Measurements from ENCODE around the gene KLF9. TPM values are rescaled to one million over a fixed set of nuclear protein-coding genes. Genes with fewer than 3 reads are reported as not detected.

Gene KLF9
- total RNA-seq, 1 experiment from 2014 or later: not detected

DNA sequence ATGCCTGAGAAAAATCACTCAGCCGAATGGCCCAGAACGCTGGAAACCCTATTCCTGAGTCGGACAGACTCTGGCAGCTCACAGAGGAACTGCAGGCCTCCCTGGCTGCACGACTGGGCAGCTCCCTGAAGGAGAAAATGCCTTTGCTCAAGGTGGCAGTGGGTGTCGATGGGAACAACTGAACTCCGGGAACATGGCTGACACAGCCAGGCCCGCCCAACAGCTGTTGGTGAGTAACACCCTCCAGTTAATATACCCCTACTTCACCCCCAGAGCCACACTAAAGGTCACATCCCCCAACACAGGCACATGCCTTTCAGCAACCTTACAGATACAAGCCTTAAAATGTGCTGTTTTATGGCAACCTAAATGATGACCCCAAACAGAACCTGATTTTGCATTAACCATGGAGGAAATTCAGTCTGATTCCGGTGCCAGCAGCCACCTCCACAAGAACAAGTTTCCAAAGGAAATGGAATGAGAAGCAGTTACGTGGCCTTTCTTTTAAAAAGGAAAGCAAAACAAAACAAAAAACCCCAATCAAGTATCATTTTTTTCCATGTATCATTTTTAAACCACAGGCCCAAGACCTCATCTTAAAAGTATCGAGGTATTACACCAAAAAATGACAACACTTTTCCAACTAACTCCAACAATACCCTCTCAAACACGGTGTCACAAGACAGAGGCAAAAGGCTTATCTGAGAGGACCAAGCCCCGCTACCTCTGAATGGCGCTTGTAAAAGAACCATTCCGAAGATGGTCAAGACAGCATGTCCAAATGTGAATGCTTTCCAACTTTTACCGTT, 3.1 kb downstream of the KLF9 start:
- Histone ChIP-seq H3K79me2 (ENCODE audit: low read length) (no peaks in the 10 kb centered on the region), H2AFZ (ENCODE audit: low read length) (no peak overlapping the region), H3K27ac (ENCODE audit: low read length) (no peak overlapping the region)

DNA sequence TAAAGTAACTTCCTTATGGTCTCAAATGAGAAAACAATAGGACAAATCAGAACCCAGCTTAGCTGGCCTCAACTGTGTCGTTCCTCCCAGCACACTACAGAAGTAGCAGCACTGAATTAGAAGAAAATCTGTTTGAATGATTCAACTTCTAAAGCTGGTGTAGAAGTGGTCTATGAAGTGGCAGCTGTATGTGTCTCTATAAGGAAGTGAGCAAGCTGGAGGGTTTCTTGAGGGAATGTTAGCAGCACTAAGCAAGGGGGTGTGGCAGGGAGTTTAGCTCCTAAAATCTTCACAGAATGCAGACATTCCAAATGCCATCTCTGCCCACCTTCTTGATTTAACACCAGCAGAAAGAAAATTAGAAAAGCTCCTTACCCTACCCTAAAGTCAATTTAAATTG, 4.1 kb downstream of the KLF9 start:
- no peak overlapping the region for H3K9ac ChIP-seq (ENCODE audit: low read length)
- no peak overlapping the region for H3K4me3 ChIP-seq (ENCODE audit: low read length)
- H3K9me2 ChIP-seq (replicated peaks; ENCODE audit: insufficient read depth, low read length): no peaks in the 10 kb centered on the region
- no peaks in the 10 kb centered on the region for H3K9me3 ChIP-seq (ENCODE audit: low read length)
- no peak for DNase-seq
- H3K4me2 ChIP-seq (ENCODE audit: low read depth, low read length, poor library complexity, severe bottlenecking): no peak overlapping the region
- no peaks in the 10 kb centered on the region for H4K20me1 ChIP-seq (ENCODE audit: insufficient read depth, low read depth, low read length)
- H3K79me2 ChIP-seq (ENCODE audit: low read length): no peaks in the 10 kb centered on the region
- H3K27ac ChIP-seq (ENCODE audit: low read length): no peak overlapping the region
- no peaks in the 10 kb centered on the region for H3K36me3 ChIP-seq (ENCODE audit: insufficient read depth, low read length)
- H3K4me1 ChIP-seq (ENCODE audit: low read length): peaks cover 5% of the 10 kb centered on the region
- H3K27me3 ChIP-seq (ENCODE audit: low read length): no peaks in the 10 kb centered on the region
- no peak overlapping the region for H2AFZ ChIP-seq (ENCODE audit: low read length)

More for the DNA sequence above, 3.1 kb downstream of the KLF9 start:
- Histone ChIP-seq H4K20me1 (ENCODE audit: insufficient read depth, low read depth, low read length) (no peaks in the 10 kb centered on the region), H3K27me3 (ENCODE audit: low read length) (no peaks in the 10 kb centered on the region), H3K4me3 (ENCODE audit: low read length) (no peak overlapping the region), H3K4me2 (ENCODE audit: low read depth, low read length, poor library complexity, severe bottlenecking) (no peak overlapping the region), H3K9me2 (replicated peaks; ENCODE audit: insufficient read depth, low read length) (no peaks in the 10 kb centered on the region), H3K9me3 (ENCODE audit: low read length) (no peaks in the 10 kb centered on the region), H3K4me1 (ENCODE audit: low read length) (peaks cover 5% of the 10 kb centered on the region), H3K9ac (ENCODE audit: low read length) (no peak overlapping the region), H3K36me3 (ENCODE audit: insufficient read depth, low read length) (no peaks in the 10 kb centered on the region)
- DNase-seq: no peak

DNA sequence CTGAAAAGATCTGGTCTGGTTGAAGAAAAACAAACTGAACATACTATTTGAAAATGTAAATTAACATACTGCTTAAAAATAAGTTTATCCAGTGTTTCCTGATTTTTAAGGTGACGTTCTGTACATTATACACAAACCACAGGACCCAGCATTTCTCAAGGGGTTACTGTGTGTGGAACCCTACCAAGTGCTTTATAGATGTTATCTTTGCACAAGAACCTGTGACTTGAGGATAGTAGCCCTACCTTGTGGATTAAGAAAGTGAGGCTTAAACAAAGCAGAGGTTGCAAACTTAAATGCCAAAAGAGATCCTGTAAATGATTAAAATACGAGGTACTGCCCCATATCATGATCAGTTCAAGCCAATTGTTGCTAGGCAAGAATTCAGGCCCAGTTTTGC, 4.7 kb downstream of the KLF9 start:
- DNase-seq: no peak
- no peak overlapping the region for H3K9ac ChIP-seq (ENCODE audit: low read length)
- no peaks in the 10 kb centered on the region for H3K36me3 ChIP-seq (ENCODE audit: insufficient read depth, low read length)
- no peak overlapping the region for H3K4me3 ChIP-seq (ENCODE audit: low read length)
- no peaks in the 10 kb centered on the region for H4K20me1 ChIP-seq (ENCODE audit: insufficient read depth, low read depth, low read length)
- no peak overlapping the region for H2AFZ ChIP-seq (ENCODE audit: low read length)
- no peaks in the 10 kb centered on the region for H3K9me3 ChIP-seq (ENCODE audit: low read length)
- peaks cover 5% of the 10 kb centered on the region for H3K4me1 ChIP-seq (ENCODE audit: low read length)
- no peak overlapping the region for H3K27ac ChIP-seq (ENCODE audit: low read length)
- no peaks in the 10 kb centered on the region for H3K9me2 ChIP-seq (replicated peaks; ENCODE audit: insufficient read depth, low read length)
- H3K27me3 ChIP-seq (ENCODE audit: low read length): no peaks in the 10 kb centered on the region
- no peak overlapping the region for H3K4me2 ChIP-seq (ENCODE audit: low read depth, low read length, poor library complexity, severe bottlenecking)
- H3K79me2 ChIP-seq (ENCODE audit: low read length): no peaks in the 10 kb centered on the region

DNA sequence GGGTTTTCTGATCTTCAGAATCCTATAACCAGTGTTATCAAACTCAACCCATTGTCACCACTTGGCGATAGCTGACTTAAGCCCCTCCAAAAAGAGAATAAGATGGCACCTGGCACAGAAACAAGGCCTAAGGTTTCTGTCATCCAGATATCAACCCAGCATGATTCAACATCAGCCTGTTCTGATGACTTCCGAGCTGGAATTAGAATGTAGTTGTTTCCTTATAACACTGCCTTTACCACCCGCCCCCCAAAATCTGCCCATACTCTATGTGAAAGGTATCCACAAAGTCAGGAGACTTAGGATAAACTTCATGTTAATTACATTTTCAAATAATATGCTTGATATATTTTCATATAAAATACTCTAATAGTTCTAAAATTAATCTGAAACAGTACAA, 5.2 kb downstream of the KLF9 start:
- H3K9me3 ChIP-seq (ENCODE audit: low read length): no peaks in the 10 kb centered on the region
- peaks cover 5% of the 10 kb centered on the region for H3K4me1 ChIP-seq (ENCODE audit: low read length)
- no peak for DNase-seq
- no peak overlapping the region for H3K27ac ChIP-seq (ENCODE audit: low read length)
- no peaks in the 10 kb centered on the region for H3K27me3 ChIP-seq (ENCODE audit: low read length)
- H2AFZ ChIP-seq (ENCODE audit: low read length): no peak overlapping the region
- H3K9ac ChIP-seq (ENCODE audit: low read length): no peak overlapping the region
- H4K20me1 ChIP-seq (ENCODE audit: insufficient read depth, low read depth, low read length): no peaks in the 10 kb centered on the region
- H3K79me2 ChIP-seq (ENCODE audit: low read length): no peaks in the 10 kb centered on the region
- no peaks in the 10 kb centered on the region for H3K9me2 ChIP-seq (replicated peaks; ENCODE audit: insufficient read depth, low read length)
- H3K4me3 ChIP-seq (ENCODE audit: low read length): no peak overlapping the region
- H3K36me3 ChIP-seq (ENCODE audit: insufficient read depth, low read length): no peaks in the 10 kb centered on the region
- no peak overlapping the region for H3K4me2 ChIP-seq (ENCODE audit: low read depth, low read length, poor library complexity, severe bottlenecking)

DNA sequence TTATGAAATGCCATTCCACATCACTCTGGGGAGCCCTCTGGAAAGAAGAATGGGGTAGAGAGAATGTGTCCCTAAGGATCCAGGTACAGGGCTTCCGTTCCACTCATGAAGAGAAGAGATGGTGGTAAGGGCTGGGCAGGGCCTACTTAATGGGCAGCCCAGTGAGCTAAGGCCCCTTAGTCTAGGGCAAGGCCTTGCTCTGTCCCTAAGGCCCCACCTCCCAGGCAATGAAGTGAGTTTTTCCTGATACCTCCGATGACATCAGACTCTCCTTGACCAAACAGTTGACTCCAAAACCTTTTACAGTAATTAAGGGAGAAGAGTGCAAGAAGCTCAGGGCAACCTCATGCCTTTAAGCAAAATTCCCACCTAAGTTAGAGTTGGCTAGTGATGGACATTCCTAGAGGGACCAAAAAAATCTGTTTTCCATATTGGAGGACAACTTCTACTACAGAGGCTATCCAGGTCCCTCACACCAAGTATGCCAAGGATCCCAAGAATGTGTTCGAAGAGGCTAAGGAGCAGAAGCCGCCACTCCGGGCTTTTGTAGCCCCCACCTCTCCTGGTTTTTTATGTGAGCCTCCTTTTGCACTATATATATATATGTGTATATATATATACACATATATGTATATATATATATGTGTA, 5.9 kb downstream of the KLF9 start:
- no peak overlapping the region for H3K4me3 ChIP-seq (ENCODE audit: low read length)
- no peak overlapping the region for H3K9ac ChIP-seq (ENCODE audit: low read length)
- no peaks in the 10 kb centered on the region for H3K9me3 ChIP-seq (ENCODE audit: low read length)
- no peak overlapping the region for H2AFZ ChIP-seq (ENCODE audit: low read length)
- H3K27ac ChIP-seq (ENCODE audit: low read length): no peak overlapping the region
- no peaks in the 10 kb centered on the region for H3K36me3 ChIP-seq (ENCODE audit: insufficient read depth, low read length)
- no peaks in the 10 kb centered on the region for H3K4me1 ChIP-seq (ENCODE audit: low read length)
- no peaks in the 10 kb centered on the region for H3K27me3 ChIP-seq (ENCODE audit: low read length)
- H3K9me2 ChIP-seq (replicated peaks; ENCODE audit: insufficient read depth, low read length): no peaks in the 10 kb centered on the region
- no peak overlapping the region for H3K4me2 ChIP-seq (ENCODE audit: low read depth, low read length, poor library complexity, severe bottlenecking)
- no peak for DNase-seq
- H4K20me1 ChIP-seq (ENCODE audit: insufficient read depth, low read depth, low read length): no peaks in the 10 kb centered on the region
- no peaks in the 10 kb centered on the region for H3K79me2 ChIP-seq (ENCODE audit: low read length)

DNA sequence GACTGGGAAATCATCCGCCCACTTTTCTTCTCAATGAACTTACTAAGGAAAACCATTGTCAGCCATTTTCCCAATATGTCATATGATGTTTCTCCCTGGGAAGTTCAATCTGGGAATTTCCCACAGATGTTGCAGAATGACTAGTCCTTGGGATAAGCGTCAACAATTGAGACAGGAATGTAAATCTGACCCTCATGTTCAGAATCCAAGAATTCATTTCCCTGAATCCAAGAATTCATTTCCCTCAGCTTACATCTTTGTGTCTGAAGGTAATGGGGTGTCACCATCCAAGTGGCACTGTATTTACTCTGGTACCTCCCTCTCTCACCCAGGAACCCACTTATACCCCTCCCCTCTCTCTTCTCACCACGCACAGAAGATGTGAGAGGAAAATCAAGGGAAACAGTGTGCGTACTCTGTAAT, 7.4 kb downstream of the KLF9 start:
- no peak overlapping the region for H3K9ac ChIP-seq (ENCODE audit: low read length)
- no peak overlapping the region for H3K4me2 ChIP-seq (ENCODE audit: low read depth, low read length, poor library complexity, severe bottlenecking)
- H3K4me1 ChIP-seq (ENCODE audit: low read length): no peaks in the 10 kb centered on the region

DNA sequence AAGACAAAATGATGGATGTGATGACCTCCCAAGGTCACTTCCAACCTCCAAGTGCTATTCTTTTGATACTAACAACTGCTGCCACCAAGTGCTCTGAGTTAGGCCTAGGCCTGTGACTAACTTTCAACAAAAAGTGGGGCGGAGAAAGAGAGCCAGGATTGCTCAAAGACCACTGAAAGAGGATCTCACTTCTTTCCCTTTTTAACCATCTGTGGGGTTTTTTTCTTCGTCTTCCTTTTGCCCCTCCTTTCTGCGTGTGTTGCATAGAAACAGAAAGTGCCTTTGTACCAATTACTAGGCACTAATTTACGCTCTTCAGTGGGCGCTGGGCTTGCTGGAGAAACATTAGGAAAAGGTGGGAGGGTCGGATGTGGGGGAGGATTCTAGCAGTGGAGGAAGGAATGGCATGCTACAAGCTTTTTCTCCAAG, 8.0 kb downstream of the KLF9 start:
- DNase-seq: no peak
- Histone ChIP-seq H3K79me2 (ENCODE audit: low read length) (no peaks in the 10 kb centered on the region), H3K9me2 (replicated peaks; ENCODE audit: insufficient read depth, low read length) (no peaks in the 10 kb centered on the region), H3K36me3 (ENCODE audit: insufficient read depth, low read length) (no peaks in the 10 kb centered on the region), H3K4me2 (ENCODE audit: low read depth, low read length, poor library complexity, severe bottlenecking) (no peak overlapping the region), H3K9ac (ENCODE audit: low read length) (no peak overlapping the region), H4K20me1 (ENCODE audit: insufficient read depth, low read depth, low read length) (no peaks in the 10 kb centered on the region), H3K27ac (ENCODE audit: low read length) (no peak overlapping the region), H3K4me3 (ENCODE audit: low read length) (no peak overlapping the region), H3K4me1 (ENCODE audit: low read length) (no peaks in the 10 kb centered on the region), H3K27me3 (ENCODE audit: low read length) (no peaks in the 10 kb centered on the region), H3K9me3 (ENCODE audit: low read length) (no peaks in the 10 kb centered on the region), H2AFZ (ENCODE audit: low read length) (no peak overlapping the region)

More for the DNA sequence above, 7.4 kb downstream of the KLF9 start:
- no peaks in the 10 kb centered on the region for H3K79me2 ChIP-seq (ENCODE audit: low read length)
- no peak overlapping the region for H2AFZ ChIP-seq (ENCODE audit: low read length)
- no peak overlapping the region for H3K27ac ChIP-seq (ENCODE audit: low read length)
- no peaks in the 10 kb centered on the region for H3K27me3 ChIP-seq (ENCODE audit: low read length)
- no peak for DNase-seq
- no peaks in the 10 kb centered on the region for H3K36me3 ChIP-seq (ENCODE audit: insufficient read depth, low read length)
- no peaks in the 10 kb centered on the region for H4K20me1 ChIP-seq (ENCODE audit: insufficient read depth, low read depth, low read length)
- H3K4me3 ChIP-seq (ENCODE audit: low read length): no peak overlapping the region
- no peaks in the 10 kb centered on the region for H3K9me3 ChIP-seq (ENCODE audit: low read length)
- H3K9me2 ChIP-seq (replicated peaks; ENCODE audit: insufficient read depth, low read length): no peaks in the 10 kb centered on the region

DNA sequence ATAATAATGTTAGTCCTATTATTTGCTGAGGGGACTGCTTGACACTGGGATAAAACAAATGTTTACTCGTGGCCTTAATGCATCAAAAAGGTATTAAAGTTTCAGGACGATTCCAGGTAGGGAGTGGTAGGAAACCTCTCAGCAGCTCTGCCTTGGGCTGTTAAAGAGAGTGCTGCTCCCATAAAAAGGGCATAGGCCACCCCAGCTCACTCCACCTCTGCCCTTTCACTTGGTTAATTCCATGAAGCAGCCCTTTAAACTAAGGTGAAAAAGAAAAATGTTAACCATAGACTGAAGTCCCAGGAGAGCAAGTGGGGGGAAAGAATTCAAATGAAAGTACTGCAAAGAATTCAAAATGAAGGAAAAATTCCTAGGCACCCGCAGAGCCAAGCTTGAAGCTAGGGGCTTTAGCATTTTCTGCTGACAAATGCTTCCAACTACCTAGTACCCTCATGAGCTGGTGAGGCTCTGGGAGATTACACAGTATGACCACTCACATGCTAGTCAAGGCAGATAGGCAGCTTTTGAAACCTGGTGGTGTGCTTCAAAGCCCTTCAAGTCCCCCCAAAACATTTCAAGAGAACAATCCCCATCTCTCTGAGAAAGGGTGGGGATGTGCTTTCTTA, 8.5 kb downstream of the KLF9 start:
- DNase-seq: no peak
- H3K4me1 ChIP-seq (ENCODE audit: low read length): no peaks in the 10 kb centered on the region
- H3K4me3 ChIP-seq (ENCODE audit: low read length): no peak overlapping the region
- no peaks in the 10 kb centered on the region for H3K79me2 ChIP-seq (ENCODE audit: low read length)
- H3K9me2 ChIP-seq (replicated peaks; ENCODE audit: insufficient read depth, low read length): no peaks in the 10 kb centered on the region
- H3K9me3 ChIP-seq (ENCODE audit: low read length): no peaks in the 10 kb centered on the region
- no peaks in the 10 kb centered on the region for H3K27me3 ChIP-seq (ENCODE audit: low read length)
- no peak overlapping the region for H2AFZ ChIP-seq (ENCODE audit: low read length)
- H3K9ac ChIP-seq (ENCODE audit: low read length): no peak overlapping the region
- H4K20me1 ChIP-seq (ENCODE audit: insufficient read depth, low read depth, low read length): no peaks in the 10 kb centered on the region
- no peak overlapping the region for H3K27ac ChIP-seq (ENCODE audit: low read length)
- H3K4me2 ChIP-seq (ENCODE audit: low read depth, low read length, poor library complexity, severe bottlenecking): no peak overlapping the region
- H3K36me3 ChIP-seq (ENCODE audit: insufficient read depth, low read length): no peaks in the 10 kb centered on the region
